Neuron (in vitro differentiated cells): ENCODE results near the gene ATP8A2.
"Not testable (repeated sequence)": the region's sequence is repeated elsewhere in the genome, so short reads cannot be mapped to it uniquely, and the experiment has no call there.

Experiments
- H2AFZ ChIP-seq: one replicate; pipeline ENCODE4 v1.6.1; 2013; ENCODE audit warnings: low read depth, mild to moderate bottlenecking, inconsistent platforms, low read length, moderate library complexity
- H3K27me3 ChIP-seq: one replicate; pipeline ENCODE4 v1.6.1; 2013; ENCODE audit warnings: low read length; ENCODE audit not compliant: insufficient read depth
- H3K36me3 ChIP-seq: one replicate; pipeline ENCODE4 v1.6.1; 2013; ENCODE audit warnings: low read length; ENCODE audit not compliant: insufficient read depth
- H3K4me1 ChIP-seq: one replicate; pipeline ENCODE4 v1.6.1; 2013; ENCODE audit warnings: low read length; ENCODE audit not compliant: insufficient read depth
- H3K4me3 ChIP-seq: 2 replicates; pipeline ENCODE4 v1.5.1; 2013; ENCODE audit warnings: mild to moderate bottlenecking, low read length, moderate library complexity
- H3K9me3 ChIP-seq: one replicate; pipeline ENCODE4 v1.6.1; 2013; ENCODE audit warnings: low read length

The ATP8A2 gene

DNA sequence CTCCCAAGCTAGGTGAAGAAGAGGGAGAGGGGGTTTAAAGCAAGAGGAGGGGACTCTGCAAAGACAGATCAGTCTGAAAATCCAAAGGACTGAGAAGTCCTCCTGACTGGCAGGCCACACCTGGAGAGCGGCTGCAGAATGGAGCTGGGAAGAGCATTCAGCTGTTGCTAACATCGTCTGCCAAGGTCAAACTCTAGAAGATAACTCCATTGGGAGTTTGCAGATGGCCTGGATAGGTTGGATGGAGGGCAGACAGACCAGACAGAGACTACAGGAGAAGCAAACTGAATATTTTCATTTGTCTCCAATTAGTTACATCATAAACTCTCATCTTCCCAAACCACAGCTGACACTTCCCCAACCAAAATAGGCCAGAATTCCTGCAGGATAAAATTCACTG lies 699.9 kb downstream of the ATP8A2 start:
- Histone ChIP-seq H3K9me3 (no peaks in the 10 kb centered on the region), H3K4me1 (peaks cover 2% of the 10 kb centered on the region), H2AFZ (no peak overlapping the region), H3K27me3 (peaks cover 4% of the 10 kb centered on the region), H3K4me3 (no peak overlapping the region), H3K36me3 (no peaks in the 10 kb centered on the region)

DNA sequence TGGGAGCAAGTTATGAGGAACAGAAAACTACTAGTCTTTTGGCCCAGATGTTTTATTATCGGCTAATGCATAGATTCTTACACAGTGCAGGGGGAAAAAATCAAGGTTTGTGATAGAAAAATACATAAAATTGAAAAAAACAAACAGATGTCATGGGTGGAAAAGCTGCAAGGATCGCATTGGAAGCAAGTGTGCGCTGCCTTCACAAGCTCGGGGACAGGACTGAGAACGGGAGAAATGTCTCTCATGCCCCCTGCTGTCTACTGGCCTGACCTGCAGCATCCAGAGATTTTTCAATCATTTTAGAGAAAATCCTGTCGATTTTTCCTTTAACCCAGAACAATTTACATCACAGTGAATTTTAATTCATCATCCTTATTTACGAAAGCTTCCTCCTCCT lies 700.6 kb downstream of the ATP8A2 start:
- H3K36me3 ChIP-seq, H2AFZ ChIP-seq, H3K27me3 ChIP-seq, H3K4me3 ChIP-seq, H3K4me1 ChIP-seq, H3K9me3 ChIP-seq: not testable (repeated sequence)

DNA sequence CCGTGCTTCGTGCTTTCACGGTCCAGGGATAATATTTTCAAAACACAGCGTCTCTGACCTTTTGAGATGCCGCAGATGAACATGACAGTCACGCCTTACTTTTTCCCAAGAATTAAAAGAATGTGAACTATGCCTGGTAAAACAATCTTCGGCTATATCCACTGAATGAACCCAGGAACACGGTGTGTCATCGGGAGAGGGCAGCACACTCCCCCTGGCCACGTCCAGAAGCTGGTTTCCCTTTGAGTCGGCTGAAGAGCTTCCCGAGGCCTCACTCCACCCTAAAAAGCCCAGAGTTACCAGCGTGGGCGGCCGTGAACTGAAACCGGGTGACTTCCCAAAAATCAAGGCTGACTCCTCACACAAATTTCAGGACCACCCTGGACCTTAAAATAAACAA lies 702.9 kb downstream of the ATP8A2 start:
- H3K4me1 ChIP-seq: peaks cover 2% of the 10 kb centered on the region
- no peak overlapping the region for H3K4me3 ChIP-seq
- peaks cover 4% of the 10 kb centered on the region for H3K27me3 ChIP-seq
- no peaks in the 10 kb centered on the region for H3K36me3 ChIP-seq
- no peak overlapping the region for H2AFZ ChIP-seq
- no peaks in the 10 kb centered on the region for H3K9me3 ChIP-seq
